CD4-positive, alpha-beta T cell (primary cell): ENCODE measurements around the gene SNCG. TPM values are rescaled to one million over a fixed set of nuclear protein-coding genes. Genes with fewer than 3 reads are reported as not detected.

Source experiments
- ATAC-seq: fragments of 200-7000 bp; cut with Tn5 transposase; one replicate; pipeline ENCODE4 v1.10.0; 2022; ENCODE audit warnings: mild to moderate bottlenecking; ENCODE audit not compliant: poor library complexity
- CTCF ChIA-PET: fragments of 350-600 bp; sonication (Branson Sonifier 250); formaldehyde crosslinking; loops from one replicate; lab custom pipeline; 2021; ENCODE audit warnings: antibody characterized with exemption, inconsistent platforms; lab: Charles Lee
- POLR2A ChIA-PET: fragments of 350-600 bp; sonication (Branson Sonifier 250); formaldehyde crosslinking; loops from one replicate; lab custom pipeline; 2021; ENCODE audit warnings: antibody characterized with exemption, inconsistent platforms; lab: Charles Lee
- DNase-seq, 14 experiments: peaks; one replicate each; pipeline ENCODE4 v3.0.0-alpha.2; 2013 to 2020; ENCODE audit warnings: mixed read lengths in 2 of 14
- H3K27ac ChIP-seq, 2 donors: one replicate each; pipeline versions ENCODE4 v1.5.1 to v1.7.0; 2013; ENCODE audit warnings: low read length in 2 of 2, low read depth in 1 of 2, mild to moderate bottlenecking in 1 of 2
- H3K27me3 ChIP-seq, 2 experiments: 1 replicate in 1 of 2; 2 replicates in 1 of 2; pipeline versions ENCODE4 v1.6.1 to v1.7.0; 2013; ENCODE audit warnings: low read length in 2 of 2, control low read depth in 1 of 2, mild to moderate bottlenecking in 1 of 2, moderate library complexity in 1 of 2; ENCODE audit not compliant: insufficient read depth in 2 of 2, control insufficient read depth in 1 of 2
- H3K36me3 ChIP-seq: one replicate; pipeline ENCODE4 v1.6.1; 2013; ENCODE audit warnings: low read length, control low read depth; ENCODE audit not compliant: insufficient read depth
- H3K4me1 ChIP-seq: one replicate; pipeline ENCODE4 v1.6.1; 2013; ENCODE audit warnings: low read length, control low read depth; ENCODE audit not compliant: insufficient read depth
- H3K4me3 ChIP-seq: one replicate; pipeline ENCODE4 v1.5.1; 2013; ENCODE audit warnings: mild to moderate bottlenecking, low read length, moderate library complexity
- H3K9me3 ChIP-seq, 2 experiments: 1 replicate in 1 of 2; 2 replicates in 1 of 2; pipeline versions ENCODE4 v1.6.1 to v1.7.0; 2013; ENCODE audit warnings: low read length in 2 of 2, mild to moderate bottlenecking in 2 of 2, control low read depth in 1 of 2, moderate library complexity in 1 of 2; ENCODE audit not compliant: control insufficient read depth in 1 of 2, insufficient read depth in 1 of 2
- H3K27ac Mint-ChIP-seq: one replicate; pipeline ENCODE4 v1.8.0; 2020; ENCODE audit warnings: mixed read lengths
- H3K27me3 Mint-ChIP-seq: one replicate; pipeline ENCODE4 v1.8.0; 2021; ENCODE audit warnings: mixed read lengths
- H3K36me3 Mint-ChIP-seq: one replicate; pipeline ENCODE4 v1.8.0; 2021; ENCODE audit warnings: low read depth, mixed read lengths
- H3K4me1 Mint-ChIP-seq: one replicate; pipeline ENCODE4 v1.8.0; 2021; ENCODE audit warnings: low read depth, mixed read lengths
- H3K4me3 Mint-ChIP-seq: one replicate; pipeline ENCODE4 v1.8.0; 2020; ENCODE audit warnings: mild to moderate bottlenecking, mixed read lengths
- H3K9me3 Mint-ChIP-seq: one replicate; pipeline ENCODE4 v1.8.0; 2020; ENCODE audit warnings: mixed read lengths
- intact Hi-C, 2 experiments: fragments of 100-400 bp; cut with DNase I in 1 of 2; cut with micrococcal nuclease in 1 of 2; formaldehyde crosslinking; loops; one replicate each; pipeline versions ENCODE4 v1.15.1 to v1.9.0; 2023 to 2025; cut with DNase I, micrococcal nuclease
- total RNA-seq, 174 experiments: library from RNA in 2 of 174; stranded (reverse) in 2 of 174; gene quantifications; one replicate each; pipeline ENCODE4 v1.2.3 and lab custom pipeline; 2021 to 2026
- TF ChIP-seq, protein P1 (sequence below): fragments of 200-600 bp; IDR thresholded peaks from one replicate; pipeline ENCODE4 v1.8.0; 2022; ENCODE audit warnings: antibody characterized with exemption, mild to moderate bottlenecking

Gene SNCG
- total RNA-seq, 2 experiments from 2014 or later: not detected

GRCh38 chr10:86922553-86922961 lies 35.8 kb upstream of the SNCG start:
- POLR2A ChIA-PET: no interaction called here
- H3K9me3 ChIP-seq: no peaks in the 10 kb centered on the region
- ATAC-seq (no peak), DNase-seq (no peak)
- H3K4me3 ChIP-seq: no peak overlapping the region
- no peaks in the 10 kb centered on the region for H3K27me3 Mint-ChIP-seq
- H3K9me3 Mint-ChIP-seq: no peaks in the 10 kb centered on the region
- no peaks in the 10 kb centered on the region for H3K27me3 ChIP-seq
- H3K4me1 Mint-ChIP-seq: no peaks in the 10 kb centered on the region
- H3K4me1 ChIP-seq: no peaks in the 10 kb centered on the region
- peaks cover 16% of the 10 kb centered on the region for H3K36me3 ChIP-seq
- H3K4me3 Mint-ChIP-seq: no peak overlapping the region
- H3K27ac ChIP-seq: no peak overlapping the region
- intact Hi-C loops: no loop called here
- H3K27ac Mint-ChIP-seq: no peak overlapping the region
- CTCF ChIA-PET: no interaction called here
- TF ChIP-seq, protein P1, sequence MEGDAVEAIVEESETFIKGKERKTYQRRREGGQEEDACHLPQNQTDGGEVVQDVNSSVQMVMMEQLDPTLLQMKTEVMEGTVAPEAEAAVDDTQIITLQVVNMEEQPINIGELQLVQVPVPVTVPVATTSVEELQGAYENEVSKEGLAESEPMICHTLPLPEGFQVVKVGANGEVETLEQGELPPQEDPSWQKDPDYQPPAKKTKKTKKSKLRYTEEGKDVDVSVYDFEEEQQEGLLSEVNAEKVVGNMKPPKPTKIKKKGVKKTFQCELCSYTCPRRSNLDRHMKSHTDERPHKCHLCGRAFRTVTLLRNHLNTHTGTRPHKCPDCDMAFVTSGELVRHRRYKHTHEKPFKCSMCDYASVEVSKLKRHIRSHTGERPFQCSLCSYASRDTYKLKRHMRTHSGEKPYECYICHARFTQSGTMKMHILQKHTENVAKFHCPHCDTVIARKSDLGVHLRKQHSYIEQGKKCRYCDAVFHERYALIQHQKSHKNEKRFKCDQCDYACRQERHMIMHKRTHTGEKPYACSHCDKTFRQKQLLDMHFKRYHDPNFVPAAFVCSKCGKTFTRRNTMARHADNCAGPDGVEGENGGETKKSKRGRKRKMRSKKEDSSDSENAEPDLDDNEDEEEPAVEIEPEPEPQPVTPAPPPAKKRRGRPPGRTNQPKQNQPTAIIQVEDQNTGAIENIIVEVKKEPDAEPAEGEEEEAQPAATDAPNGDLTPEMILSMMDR: no peak
- peaks cover 27% of the 10 kb centered on the region for H3K36me3 Mint-ChIP-seq

- H3K27me3 Mint-ChIP-seq: no peaks in the 10 kb centered on the region
- Histone ChIP-seq H3K4me1 (no peaks in the 10 kb centered on the region), H3K27me3 (no peaks in the 10 kb centered on the region), H3K9me3 (no peaks in the 10 kb centered on the region), H3K27ac (no peak overlapping the region), H3K4me3 (no peak overlapping the region), H3K36me3 (no peaks in the 10 kb centered on the region)
- intact Hi-C loops: no loop called here
- DNase-seq: no peak
- H3K9me3 Mint-ChIP-seq: no peaks in the 10 kb centered on the region
- no peak overlapping the region for H3K4me3 Mint-ChIP-seq
- ChIA-PET POLR2A (no interaction called here), CTCF (no interaction called here)
- no peak overlapping the region for H3K27ac Mint-ChIP-seq
- ATAC-seq: no peak
- H3K36me3 Mint-ChIP-seq: no peaks in the 10 kb centered on the region
- no peaks in the 10 kb centered on the region for H3K4me1 Mint-ChIP-seq
- TF ChIP-seq, protein P1: no peak
Observed at GRCh38 chr10:86929468-86930380, 28.7 kb upstream of the SNCG start.

- no peaks in the 10 kb centered on the region for H3K36me3 ChIP-seq
- ATAC-seq (no peak), DNase-seq (no peak)
- no peak overlapping the region for H3K4me3 Mint-ChIP-seq
- no peaks in the 10 kb centered on the region for H3K9me3 Mint-ChIP-seq
- TF ChIP-seq, protein P1: no peak
- H3K4me1 ChIP-seq: no peaks in the 10 kb centered on the region
- H3K9me3 ChIP-seq: no peaks in the 10 kb centered on the region
- no peak overlapping the region for H3K27ac Mint-ChIP-seq
- H3K36me3 Mint-ChIP-seq: no peaks in the 10 kb centered on the region
- intact Hi-C loops: no loop called here
- H3K27me3 Mint-ChIP-seq: no peaks in the 10 kb centered on the region
- no peak overlapping the region for H3K27ac ChIP-seq
- no peaks in the 10 kb centered on the region for H3K27me3 ChIP-seq
- ChIA-PET POLR2A (no interaction called here), CTCF (no interaction called here)
- H3K4me1 Mint-ChIP-seq: no peaks in the 10 kb centered on the region
- H3K4me3 ChIP-seq: no peak overlapping the region
Observed at GRCh38 chr10:86931872-86932271, 26.5 kb upstream of the SNCG start.
